GM12873 (cell line): ENCODE measurements around the gene JSRP1.

ENCODE experiments used
- CTCF ChIP-seq: IDR thresholded peaks from 2 replicates; pipeline ENCODE4 v1.5.1; 2012; ENCODE audit warnings: low read depth, mild to moderate bottlenecking, moderate library complexity, low read length, control low read depth; ENCODE audit not compliant: insufficient read depth; ENCODE audit errors: missing control alignments

Gene JSRP1

GRCh38 chr19:2244486-2244885, 11.7 kb downstream of the JSRP1 start:
- TF ChIP-seq CTCF: no peak

- no peak for TF ChIP-seq CTCF
These were observed 12.1 kb downstream of the JSRP1 start for GRCh38 chr19:2244125-2244411.

- TF ChIP-seq CTCF: no peak
These were observed 12.7 kb downstream of the JSRP1 start for GRCh38 chr19:2243274-2244124.

GRCh38 chr19:2242816-2243215, 13.4 kb downstream of the JSRP1 start:
- TF ChIP-seq CTCF: no peak

DNA sequence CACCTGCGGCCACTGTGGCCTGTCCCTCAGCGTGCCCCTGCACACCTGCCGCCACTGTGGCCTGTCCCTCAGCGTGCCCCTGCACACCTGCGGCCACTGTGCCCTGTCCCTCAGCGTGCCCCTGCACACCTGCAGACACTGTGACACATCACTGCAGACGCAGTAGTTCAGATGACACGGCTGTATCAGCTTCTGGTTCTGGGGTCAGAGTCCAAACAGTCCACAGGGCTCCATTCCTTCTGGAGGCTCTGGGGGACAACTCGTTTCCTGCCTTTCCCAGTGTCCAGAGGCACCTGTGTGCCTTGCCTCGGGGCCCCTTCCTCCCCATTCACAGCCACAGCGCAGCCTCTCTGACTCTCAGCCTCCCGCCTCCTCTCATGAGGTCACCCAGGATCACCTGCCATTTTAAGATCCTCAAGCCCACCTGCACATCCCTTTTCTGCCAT, 14.1 kb downstream of the JSRP1 start:
- no peak for TF ChIP-seq CTCF

DNA sequence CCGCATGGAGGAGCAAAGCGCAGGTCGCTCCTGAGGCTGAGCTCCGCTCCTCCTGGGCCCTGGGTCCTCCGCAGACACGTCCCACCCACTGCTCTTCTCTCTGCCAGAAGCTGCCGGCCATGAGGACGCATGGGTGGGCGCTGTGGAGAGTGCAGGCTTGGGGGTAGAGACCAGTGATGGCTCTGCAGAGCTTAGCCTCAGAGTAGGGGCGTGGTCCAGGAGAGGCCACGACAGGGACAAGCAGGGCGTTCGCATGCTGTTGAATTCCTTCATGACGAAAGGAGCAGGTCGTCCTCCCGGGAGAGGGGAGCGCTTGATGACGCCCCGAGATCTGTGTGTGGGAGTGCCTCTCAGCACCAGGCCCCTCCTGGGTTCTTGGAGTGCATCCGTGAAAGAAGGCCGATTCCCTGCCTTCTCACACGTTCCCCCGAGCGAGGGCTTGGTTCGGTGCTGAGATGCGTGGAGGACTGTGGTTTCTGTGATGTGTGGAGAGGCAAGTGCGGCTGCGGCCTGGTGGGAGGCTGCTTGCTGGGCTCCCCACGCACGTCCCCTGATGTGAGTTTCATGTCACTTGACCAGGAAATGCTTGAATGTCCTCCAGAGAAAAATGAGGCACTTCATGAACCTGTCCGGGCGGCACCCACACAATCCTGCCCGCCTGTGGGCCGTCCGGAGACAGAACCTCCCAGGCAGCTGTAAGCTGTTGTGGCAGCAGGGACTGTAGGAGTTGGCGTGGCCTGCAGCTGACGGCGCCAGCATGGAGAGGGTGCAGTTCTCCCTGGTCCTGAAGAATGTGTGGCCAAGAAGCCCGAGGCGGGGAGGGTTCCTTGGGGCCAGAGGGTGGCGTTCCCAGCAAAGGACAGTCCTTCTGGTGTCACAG, 15.1 kb downstream of the JSRP1 start:
- TF ChIP-seq CTCF: no peak
